ENCODE measurements around the gene KRT7.
A peak's percentile ranks its signal among the peaks of the same experiment; 100 is the strongest.
"Not testable (repeated sequence)": the region's sequence is repeated elsewhere in the genome, so short reads cannot be mapped to it uniquely, and the experiment has no call there.

The KRT7 gene

DNA sequence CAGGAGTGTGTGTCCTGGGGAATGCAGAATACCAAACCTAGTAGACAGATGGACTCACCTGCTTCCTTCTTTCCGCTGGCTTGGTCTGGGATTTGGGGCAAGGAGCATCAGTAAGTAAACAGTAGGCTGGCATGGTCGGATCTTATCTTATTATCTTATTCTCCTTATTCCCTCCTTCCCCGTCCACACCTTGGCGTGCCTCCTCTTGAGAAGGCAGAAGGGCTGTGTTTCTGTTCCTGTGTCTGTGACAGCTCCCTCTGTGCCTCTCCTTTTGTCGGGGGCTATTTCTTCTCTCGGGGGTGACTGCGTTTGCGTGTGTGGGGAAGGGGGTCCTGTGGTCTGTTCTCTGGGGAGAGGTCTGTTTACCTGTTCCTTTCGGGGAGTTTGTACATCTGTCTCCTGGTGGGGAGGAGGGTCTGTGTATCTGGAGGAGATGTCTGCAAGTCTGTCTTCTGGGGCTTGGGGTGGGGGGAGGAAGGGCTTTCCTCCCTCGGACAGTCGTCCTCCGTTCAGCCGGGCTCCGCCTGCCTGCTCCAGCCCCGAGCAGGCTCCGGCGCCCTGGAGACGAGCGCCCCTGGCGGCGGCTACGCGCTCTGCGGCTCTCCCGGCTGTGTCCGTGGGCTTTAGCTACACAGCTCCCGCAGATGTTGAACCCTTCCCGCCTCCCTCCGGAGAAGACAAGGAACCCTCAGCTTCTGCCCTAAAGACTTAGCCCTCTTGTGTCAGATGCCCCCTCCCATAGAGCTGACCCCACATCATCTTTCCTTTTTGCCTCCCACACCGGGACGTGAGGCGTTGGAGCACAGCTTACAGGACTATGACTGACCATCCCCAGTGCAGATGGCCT is 45.8 kb downstream of the KRT7 start:
- DNase-seq (ENCODE audit: low read depth) = peak; percentile 39

DNA sequence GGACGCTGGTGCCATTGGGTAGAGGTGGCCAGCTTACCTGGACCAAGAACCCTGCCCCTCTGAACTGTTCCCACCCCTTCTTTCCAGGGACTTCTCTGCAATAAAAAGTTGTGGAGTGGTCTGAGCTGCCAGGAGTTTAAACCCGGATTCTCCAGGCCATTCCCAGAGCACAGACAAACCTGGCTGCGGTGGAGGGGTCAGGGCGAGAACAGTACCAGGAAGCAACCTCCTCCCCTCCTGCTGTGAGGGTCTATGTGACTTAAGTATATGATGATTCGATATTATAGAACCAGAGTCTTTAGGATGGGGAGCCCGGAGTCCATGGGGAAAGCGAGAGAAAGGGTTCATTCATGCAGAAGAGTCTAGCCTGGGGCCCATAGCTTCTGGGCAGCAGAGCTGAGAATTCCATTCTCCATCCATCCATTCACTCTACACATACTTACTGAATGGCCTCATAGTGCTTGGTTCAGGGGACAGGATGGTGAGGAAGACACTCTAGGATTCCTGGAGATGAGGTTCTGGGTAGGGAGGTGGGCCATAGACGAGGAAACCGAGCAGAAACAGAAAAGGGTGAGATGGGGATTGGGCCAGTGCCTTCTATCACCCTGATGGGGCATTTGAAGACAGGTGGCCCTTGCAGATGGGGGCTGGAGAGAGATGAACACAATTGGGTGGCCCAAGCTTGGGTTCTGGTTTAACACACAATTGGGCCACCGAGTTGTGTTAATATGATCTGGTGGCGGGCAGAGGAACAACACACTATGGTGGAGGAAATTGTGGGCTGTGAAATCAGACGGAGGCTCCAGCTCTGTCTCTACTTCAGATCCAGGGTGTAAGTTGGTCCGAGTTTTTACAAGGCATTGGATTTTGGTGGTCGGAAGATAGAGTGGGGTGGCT is 46.6 kb downstream of the KRT7 start:
- DNase-seq (ENCODE audit: low read depth) = no peak

DNA sequence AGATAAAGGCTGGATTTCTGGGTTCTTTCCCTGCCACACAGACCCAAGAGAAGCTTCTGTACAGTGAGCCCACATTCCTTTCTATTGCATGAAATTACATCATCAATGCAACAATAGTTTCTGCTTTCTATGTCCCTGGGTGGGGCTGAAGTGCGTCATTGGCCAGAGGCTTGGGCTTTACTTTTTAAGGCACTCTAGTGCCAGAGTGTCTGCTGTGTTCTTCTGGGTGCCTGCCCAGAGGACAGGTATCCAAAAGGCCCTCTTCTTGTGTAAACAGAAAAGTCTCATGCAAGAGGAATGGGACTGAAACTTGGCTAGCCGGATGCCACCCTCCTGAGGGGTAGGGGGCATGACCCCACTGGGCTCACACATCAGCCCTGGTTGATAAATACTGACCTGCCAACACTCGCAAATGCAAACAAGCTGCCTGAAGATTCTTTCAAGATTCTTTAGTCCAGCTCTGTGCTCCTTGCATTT is 47.3 kb downstream of the KRT7 start:
- no peak for DNase-seq (ENCODE audit: low read depth)

DNA sequence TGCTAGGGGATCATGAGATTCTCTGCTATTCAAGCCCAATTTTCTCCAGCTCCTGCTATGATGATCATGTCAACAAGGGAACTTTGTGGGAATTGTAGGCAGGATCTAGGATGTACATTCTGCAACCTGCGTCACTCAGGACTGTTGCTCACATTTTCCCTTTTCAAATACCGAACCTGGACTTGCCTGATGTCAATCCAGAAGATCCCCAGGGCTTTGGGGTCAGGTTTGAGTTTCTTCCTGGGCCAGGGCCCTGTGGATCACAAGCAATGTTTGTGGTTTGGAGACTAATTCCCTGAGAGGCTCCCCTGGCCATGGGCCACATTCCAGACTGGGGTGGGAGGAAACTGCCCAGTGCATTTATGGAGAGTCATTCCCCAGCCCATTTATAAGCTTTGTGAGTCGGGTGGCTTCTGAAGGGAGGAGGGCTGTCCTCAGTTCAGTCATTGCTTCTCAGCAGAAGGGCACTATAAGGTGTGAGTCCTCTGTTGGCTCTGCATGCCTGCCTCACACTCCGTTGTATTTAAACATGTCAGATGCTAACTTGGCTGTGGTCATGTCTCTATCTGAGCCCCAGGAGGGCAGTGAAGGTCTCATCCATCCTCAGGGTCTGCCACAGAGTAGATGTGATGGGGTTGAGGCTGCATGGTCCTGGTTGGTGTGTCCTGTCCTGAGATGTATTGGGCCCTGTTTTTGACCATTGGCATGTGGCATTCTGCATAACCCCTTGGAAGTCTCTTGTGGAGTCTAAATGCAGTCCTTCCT is 47.9 kb downstream of the KRT7 start:
- DNase-seq (ENCODE audit: low read depth) = no peak

DNA sequence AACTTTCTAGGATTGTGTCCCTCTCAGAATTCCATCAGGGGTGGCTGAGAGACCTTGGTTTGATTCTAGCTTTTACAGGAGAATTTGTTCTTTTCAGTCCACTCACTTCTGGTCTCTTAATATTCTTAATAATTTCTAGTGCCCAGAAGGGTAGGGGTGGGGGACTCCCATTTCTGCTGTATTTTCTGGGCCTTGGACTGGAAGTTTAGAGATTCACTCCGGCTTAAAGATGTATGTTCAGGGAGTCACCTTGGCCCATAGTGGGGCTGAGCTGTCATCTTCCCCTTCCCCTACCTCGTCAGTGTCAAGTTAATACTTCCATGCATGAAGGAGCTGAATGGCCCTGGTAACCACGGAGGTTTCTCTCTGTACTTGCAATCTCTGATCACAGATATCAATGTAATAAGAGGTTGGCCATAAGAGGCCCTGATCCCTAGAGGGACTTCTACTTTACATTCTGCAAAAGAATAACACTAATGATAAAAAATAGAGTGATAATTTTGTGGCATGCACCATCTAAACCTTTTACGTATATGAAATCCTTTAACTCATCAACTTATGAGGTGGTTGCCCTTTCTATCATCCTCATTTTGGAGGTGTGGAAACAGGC is 51.6 kb downstream of the KRT7 start:
- DNase-seq (ENCODE audit: low read depth) = no peak

DNA sequence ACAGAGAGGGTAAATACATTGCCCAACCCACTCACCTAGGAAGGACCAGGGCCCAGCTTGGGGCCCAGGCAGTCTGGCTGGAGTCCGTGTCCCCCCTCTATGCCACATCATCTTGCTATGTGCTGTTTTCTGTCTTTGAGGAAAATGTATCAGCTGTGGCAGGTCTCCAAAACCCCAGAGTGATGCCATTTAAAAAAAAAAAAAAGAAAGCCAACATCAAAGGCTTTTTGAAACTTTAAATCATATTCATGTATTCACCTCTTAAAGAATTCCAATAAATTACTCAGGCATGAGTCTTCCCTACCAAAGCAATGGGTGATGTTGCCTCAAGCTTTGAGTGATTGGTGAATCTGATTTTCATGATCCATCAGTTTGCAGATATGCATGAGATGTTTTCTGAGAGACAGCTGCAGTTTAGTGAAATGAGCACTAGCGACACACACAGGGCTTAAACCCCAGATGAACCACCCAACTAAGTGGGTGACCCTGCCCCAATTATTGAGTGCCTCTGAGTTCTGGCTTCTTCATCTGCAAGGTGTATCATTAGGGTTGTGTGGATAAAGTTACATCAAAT is 52.2 kb downstream of the KRT7 start:
- DNase-seq (ENCODE audit: low read depth) = no peak

DNA sequence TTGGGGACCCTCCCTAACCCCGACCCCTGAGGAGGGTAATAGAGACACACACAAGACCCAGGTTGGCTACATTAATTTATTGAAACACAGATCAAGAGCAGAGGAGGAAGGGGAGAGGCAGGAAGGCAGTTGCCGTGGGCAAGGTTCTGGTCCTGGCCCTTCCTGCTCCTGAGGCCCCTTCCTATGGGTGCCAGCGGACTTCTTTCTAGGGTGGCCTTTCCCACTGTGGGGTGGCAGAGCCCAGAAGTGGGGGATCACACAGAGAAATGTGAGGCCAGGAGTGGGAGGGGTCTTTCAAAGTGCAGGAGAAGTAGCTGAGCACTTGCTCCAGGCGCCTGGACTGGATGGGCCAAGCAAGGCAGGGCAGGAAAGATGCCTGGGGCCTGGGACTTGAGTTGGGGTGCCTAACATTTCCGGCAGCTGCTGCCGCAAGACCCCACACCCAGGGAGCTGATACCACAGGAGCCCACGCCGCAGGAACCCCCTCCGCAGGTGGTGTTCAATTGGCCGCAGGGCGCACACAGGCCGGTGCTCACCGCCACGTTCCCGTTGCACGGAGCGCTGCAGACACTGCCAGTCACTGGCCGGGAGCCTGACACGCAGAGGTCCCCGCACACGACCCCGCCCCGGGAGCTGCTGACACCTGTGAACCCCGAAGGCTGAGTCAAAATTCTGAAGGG is 52.9 kb downstream of the KRT7 start:
- no peak for DNase-seq (ENCODE audit: low read depth)

DNA sequence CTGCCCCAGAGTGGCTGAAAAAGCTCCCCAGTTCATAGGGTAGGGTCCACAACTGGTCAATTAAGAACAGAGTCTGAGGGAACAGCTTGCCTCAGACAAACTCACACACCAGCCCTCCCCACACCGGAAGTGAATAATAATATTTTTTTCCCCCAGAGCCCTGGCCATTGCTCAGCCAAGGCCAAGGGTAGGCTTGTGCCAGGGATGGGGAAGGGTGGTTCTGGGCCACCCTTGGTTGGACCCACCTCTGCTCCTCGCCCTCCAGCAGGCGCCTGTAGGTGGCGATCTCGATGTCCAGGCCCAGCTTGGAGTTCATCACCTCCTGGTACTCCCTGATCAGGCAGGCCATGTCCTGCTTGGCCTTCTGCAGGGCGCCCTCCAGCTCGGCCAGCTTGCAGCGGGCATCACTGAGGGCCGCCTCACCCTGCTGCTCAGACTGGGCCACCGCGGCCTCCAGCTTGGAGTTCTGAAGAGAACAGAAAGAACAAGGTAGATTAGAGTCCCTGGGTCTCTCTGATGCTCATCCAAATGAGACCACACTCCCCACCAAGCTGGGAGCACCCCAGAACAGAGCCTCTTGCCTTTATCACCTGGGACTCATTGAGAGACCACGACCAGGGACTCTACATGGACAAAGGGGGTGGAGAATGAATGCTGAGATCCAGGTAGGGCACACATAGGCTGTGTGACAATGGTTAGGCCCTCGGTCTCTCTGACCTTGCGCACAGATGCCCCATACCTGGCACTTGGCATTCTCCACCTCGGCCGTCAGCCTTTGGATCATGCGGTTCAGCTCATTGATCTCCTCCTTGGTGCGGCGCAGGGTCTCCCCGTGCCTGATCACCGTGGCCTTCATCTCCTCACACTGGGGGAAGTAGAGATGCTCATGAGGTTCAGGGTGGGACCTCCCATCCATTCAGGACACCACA is 54.1 kb downstream of the KRT7 start:
- DNase-seq (ENCODE audit: low read depth) = not testable (repeated sequence)

DNA sequence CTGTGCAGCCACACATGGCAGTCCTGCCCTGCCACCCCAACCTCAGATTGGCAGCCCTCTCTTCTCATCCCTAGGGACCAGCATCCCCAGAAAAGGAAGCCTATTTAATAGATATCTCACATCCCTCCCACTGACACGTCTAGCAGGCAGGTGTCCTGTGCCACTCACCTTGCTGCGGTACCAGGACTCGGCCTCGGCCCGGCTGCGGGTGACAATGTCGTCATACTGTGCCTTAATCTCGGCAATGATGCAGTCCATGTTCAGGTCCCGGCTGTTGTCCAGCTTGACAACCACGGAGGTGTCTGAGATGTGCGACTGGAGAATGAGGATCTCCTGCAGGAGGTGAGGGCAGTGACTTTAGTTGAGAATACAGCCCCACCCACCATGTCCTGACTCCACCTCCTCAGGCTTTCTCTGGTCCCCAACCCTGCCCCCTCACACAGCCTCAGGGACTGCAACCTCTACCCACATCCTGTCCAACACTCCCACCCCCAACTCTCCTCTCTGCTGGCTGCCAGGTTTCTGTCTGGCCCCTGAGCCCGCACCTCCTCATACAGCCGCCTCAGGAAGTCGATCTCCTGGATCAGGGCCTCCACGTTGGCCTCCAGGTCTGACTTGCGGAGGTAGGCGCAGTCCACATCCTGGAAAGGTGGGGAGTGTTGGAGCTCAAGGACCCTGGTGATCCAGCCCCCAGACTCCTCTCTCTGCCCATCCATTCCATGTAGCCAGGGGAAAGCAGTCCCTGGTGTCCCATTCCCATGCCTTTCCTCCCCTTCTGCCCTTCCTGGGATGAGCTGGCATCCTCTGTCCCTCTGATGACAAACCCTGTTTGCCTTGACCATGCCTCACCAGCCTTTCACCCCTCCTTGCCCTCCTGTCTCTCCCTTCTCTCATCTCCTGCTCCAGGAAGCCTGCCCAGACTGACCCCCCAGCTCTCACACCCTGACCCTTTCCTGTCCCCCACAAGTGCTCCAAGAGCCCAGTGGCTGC is 55.1 kb downstream of the KRT7 start:
- not testable (repeated sequence) for DNase-seq (ENCODE audit: low read depth)

DNA sequence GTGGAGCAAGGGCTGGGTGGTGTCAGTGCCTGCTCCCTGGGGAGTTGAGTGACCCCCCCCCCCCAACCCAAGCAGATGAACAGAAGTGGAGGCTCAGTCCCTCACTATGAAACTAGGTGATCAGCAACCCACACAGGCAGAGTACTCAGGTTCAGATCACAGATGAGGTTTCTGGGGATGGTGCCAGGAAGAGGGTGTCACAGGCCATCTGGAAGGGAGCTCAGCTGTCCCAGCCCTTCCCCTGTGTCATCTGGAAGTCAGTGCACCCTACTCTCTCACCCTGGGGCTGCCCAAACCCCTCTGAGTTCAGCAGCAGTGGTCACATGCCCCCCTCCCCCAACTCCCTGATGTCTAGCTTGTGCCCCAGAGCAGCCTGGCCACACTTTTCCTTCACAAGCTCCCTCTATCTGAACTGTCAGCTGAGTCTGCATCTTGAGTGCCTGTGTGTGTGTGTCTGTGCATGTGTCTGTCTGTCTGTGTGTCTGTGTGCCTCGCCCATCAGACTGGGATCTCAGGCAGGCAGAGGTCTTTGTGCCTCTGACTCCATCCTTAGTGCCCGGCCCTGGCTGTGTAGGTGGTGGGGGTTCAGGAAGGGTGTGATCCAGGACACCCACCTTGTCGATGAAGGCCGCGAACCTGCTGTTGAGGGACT is 57.6 kb downstream of the KRT7 start:
- not testable (repeated sequence) for DNase-seq (ENCODE audit: low read depth)

DNA sequence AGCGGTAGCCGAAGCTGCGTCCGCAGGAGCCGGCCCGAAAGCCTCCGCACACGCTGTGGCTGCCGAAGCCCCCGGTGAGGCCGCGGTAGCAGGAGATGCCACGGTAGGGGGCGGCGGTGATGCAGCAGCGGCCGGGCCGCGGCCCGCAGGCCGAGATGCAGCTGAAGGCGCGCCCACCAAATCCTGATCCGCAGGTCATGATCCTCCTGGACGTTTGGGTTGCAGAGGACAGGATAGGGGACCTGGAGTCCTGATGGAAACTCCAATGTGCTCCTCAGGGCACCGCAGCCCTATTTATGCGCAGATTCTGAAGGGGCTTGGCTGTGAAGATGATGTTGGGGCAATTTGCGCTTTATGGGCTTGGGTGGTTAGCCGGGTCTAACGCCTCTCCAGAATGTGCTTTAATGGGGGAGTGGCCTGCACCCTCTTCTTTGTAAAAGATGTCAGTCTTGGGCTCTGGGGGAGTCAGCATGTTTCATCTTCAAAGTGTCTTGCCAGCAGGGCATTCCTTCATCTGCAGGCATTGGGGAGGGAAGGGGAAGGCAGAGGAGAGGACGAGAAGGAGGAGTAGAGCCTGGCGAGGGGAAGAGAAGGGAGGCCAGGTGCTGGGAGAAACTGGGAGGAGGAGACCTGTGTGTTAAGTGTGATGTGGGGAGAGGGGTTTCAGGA is 58.4 kb downstream of the KRT7 start, which contains the start of gene KRT81:
Gene KRT81 (minus strand): TSS at position 268 of the 669 bp plus-strand sequence. CDS start 69 bp downstream, at position 199.
- DNase-seq (ENCODE audit: low read depth) = no peak

DNA sequence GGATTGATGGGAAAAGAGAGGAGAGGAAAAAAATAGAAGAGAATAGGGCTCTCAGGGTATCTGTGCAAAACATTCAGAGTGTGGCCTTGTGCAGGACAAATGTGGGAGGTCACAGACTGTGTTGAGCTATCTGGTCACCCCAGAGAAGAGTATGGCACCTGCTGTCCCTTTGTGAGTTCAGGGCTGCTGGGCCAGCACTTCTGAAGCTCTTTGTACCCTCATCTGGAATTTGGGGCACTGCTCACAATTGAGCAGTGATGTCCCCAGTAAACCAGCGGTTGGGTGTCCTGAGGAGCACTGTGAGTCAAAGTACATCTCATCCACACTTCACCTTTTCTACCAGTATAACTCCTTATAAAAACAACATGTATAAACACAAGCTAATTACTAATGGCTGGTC is 60.9 kb downstream of the KRT7 start:
- DNase-seq (ENCODE audit: low read depth) = no peak

DNA sequence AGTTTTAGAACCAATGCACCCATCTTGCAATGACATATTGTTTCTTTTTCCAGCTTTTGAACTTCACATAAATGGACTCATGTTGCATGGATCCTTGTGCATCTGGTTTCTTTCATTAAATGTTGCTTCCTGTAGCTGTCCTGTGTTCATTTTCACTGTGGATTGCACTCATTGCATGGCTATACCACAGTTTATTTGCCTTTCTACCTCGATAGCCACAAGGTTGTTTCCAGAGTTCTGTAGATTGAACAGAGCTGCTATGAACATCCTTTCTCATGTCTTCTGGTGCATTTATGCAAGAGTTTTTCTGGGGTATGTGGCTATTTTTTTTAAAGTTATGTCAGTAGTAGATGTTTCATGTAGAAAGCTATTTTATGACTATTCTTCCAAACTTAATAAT is 61.8 kb downstream of the KRT7 start:
- no peak for DNase-seq (ENCODE audit: low read depth)

DNA sequence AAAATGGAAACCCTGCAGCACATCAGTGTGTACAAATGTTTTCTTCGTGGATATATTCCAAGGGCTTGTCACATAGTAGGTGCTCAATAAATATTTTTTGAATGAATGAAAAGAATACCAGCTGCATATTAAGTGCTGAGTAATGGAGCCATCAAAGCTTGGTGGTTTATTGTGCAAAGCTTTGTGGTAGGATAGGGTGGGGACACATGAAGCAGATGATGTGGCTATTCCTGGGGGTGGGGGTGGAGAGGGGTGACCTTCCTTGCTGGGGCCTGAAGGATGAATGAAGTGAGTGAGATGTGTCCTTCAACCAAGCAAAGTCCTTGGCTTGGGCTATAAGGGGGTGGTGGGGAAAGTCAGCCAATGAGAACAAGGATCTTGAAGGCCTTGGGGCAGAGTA is 62.6 kb downstream of the KRT7 start:
- no peak for DNase-seq (ENCODE audit: low read depth)

DNA sequence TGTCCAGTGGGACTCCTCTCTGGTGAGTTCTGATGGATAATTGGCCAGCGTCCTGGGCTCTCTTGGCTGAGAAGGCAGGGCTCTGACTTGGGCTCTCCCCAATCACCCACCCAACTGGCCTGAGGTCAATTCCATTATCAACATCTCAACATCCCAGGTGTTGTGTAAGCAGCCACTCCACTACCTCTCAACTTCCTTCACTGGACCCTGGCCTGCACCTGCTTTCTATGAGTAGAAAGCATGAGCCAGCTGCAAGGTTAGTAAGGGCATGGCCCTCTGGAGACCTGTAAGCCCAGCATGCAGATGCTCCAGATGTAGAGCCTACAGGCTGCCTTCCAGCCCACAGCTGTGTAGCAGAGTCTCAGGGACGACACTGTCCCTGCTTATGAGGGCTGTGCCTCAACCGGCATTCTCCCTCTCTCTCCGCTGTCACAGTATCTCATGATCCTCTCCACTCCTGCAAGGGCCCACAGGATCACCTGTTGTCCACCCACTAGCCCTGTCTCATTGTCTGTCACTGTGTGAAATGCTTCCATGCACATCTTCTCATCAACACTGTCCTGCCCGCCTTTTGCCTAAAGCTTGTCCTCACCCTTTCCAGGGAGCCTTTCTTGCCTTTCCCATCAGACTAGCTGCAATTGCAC is 63.7 kb downstream of the KRT7 start:
- no peak for DNase-seq (ENCODE audit: low read depth)
